Measurements from ENCODE around the gene HLA-DMB.

HLA-DMB gene

GRCh38 chr6:32947552-32948465 lies 7.0 kb upstream of the HLA-DMB start:
- TF ChIP-seq RAD21 (IDR thresholded peaks at IDR 0.05; ENCODE audit: low read depth) = peak; percentile 90
- TF ChIP-seq TEAD4 (IDR thresholded peaks at IDR 0.05) = no peak

GRCh38 chr6:32946893-32947292 lies 6.1 kb upstream of the HLA-DMB start:
- TF ChIP-seq YY1 (IDR thresholded peaks at IDR 0.05; ENCODE audit: low read depth) (no peak), REST (IDR thresholded peaks at IDR 0.05; ENCODE audit: low read depth) (no peak), RAD21 (IDR thresholded peaks at IDR 0.05; ENCODE audit: low read depth) (no peak), TCF12 (IDR thresholded peaks at IDR 0.05; ENCODE audit: low read depth) (no peak)

- TF ChIP-seq EGR1 (IDR thresholded peaks at IDR 0.05) (no peak), TAF1 (IDR thresholded peaks at IDR 0.05; ENCODE audit: low read depth) (no peak), FOXM1 (IDR thresholded peaks at IDR 0.05; ENCODE audit: borderline replicate concordance, low read depth) (no peak), ZBTB7A (IDR thresholded peaks at IDR 0.05; ENCODE audit: low read depth) (no peak), RAD21 (IDR thresholded peaks at IDR 0.05; ENCODE audit: low read depth) (no peak), MAX (IDR thresholded peaks at IDR 0.05) (no peak), YY1 (IDR thresholded peaks at IDR 0.05; ENCODE audit: low read depth) (no peak), NFIC (IDR thresholded peaks at IDR 0.05) (no peak), CEBPB (IDR thresholded peaks at IDR 0.05) (no peak), REST (IDR thresholded peaks at IDR 0.05; ENCODE audit: low read depth) (no peak), CREB1 (IDR thresholded peaks at IDR 0.05; ENCODE audit: low read depth) (no peak)
- TF ChIP-seq, protein P1, sequence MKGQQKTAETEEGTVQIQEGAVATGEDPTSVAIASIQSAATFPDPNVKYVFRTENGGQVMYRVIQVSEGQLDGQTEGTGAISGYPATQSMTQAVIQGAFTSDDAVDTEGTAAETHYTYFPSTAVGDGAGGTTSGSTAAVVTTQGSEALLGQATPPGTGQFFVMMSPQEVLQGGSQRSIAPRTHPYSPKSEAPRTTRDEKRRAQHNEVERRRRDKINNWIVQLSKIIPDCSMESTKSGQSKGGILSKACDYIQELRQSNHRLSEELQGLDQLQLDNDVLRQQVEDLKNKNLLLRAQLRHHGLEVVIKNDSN (IDR thresholded peaks at IDR 0.05) = no peak
These were observed 5.1 kb upstream of the HLA-DMB start for GRCh38 chr6:32945953-32946352.

DNA sequence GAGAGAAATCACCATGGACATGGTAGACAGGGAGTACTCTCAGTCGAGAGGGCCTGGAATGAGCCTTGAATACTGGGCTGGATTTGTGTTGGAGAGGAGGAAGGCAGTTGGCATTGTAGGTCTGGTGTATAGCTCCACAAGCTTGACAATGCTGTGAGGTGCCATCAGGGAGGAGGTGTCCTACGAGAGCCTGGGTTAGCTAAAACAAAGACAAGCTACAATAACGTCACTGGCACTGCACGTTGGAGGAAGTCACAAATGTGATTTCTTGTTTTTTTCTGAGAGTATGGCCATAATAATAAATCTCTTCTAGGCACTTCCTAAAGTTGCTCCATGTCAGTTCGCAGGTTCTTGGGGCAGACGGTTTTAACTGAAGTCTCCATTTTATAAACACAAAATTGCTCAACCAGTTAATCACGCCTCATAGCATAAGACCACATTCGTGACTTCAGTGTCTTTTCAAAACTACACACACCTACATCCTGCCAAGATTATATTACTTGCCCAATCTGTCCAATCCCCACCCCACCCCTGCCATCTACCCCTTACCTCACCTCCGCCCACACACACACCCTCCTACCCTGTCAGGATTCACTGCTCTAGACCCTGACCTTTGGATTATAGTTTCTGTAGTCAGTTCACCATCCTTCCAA lies 4.4 kb upstream of the HLA-DMB start:
- TF ChIP-seq FOXM1 (IDR thresholded peaks at IDR 0.05; ENCODE audit: borderline replicate concordance, low read depth) = no peak
- no peak for TF ChIP-seq YY1 (IDR thresholded peaks at IDR 0.05; ENCODE audit: low read depth)
- TF ChIP-seq CREB1 (IDR thresholded peaks at IDR 0.05; ENCODE audit: low read depth) = no peak
- TF ChIP-seq ZBTB7A (IDR thresholded peaks at IDR 0.05; ENCODE audit: low read depth) = no peak
- TF ChIP-seq NFIC (IDR thresholded peaks at IDR 0.05) = no peak
- TF ChIP-seq EGR1 (IDR thresholded peaks at IDR 0.05) = no peak
- no peak for TF ChIP-seq MAX (IDR thresholded peaks at IDR 0.05)
- TF ChIP-seq, protein P1 (IDR thresholded peaks at IDR 0.05) = no peak
- TF ChIP-seq REST (IDR thresholded peaks at IDR 0.05; ENCODE audit: low read depth) = no peak
